ENCODE measurements around the gene TTC36.
"Not testable (repeated sequence)": the region's sequence is repeated elsewhere in the genome, so short reads cannot be mapped to it uniquely, and the experiment has no call there.

Gene TTC36

DNA sequence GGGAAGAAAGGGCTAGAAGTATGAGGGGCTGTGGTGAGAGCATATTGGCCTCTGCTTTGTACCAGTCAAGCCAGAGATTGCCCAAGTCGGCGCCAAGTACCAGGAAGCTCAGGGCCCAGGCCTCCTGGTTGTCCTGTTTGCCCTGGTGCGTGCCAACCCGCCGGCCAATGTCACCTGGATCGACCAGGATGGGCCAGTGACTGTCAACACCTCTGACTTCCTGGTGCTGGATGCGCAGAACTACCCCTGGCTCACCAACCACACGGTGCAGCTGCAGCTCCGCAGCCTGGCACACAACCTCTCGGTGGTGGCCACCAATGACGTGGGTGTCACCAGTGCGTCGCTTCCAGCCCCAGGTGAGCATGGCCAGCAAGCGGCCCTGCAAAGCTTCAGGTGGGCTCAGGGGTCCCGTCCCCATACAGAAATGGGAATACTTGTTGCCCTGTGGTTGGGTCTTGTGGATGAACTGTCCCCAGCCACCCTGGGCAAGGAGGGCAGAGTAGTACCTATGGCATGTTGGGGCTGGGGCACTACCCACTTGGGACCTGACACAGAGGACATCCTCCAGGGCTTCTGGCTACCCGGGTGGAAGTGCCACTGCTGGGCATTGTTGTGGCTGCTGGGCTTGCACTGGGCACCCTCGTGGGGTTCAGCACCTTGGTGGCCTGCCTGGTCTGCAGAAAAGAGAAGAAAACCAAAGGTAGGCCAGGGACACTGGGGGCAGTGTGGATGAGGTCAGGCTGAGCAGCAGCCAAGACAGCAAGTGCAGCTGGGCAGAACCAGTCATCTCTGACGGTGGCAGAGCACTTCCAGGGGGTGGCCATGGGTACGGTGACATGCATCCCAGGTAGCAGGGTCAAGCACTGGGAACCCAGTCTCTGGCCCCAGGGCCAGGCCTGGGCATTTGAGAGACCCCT is 5.8 kb downstream of the TTC36 start:
- no peak for DNase-seq

DNA sequence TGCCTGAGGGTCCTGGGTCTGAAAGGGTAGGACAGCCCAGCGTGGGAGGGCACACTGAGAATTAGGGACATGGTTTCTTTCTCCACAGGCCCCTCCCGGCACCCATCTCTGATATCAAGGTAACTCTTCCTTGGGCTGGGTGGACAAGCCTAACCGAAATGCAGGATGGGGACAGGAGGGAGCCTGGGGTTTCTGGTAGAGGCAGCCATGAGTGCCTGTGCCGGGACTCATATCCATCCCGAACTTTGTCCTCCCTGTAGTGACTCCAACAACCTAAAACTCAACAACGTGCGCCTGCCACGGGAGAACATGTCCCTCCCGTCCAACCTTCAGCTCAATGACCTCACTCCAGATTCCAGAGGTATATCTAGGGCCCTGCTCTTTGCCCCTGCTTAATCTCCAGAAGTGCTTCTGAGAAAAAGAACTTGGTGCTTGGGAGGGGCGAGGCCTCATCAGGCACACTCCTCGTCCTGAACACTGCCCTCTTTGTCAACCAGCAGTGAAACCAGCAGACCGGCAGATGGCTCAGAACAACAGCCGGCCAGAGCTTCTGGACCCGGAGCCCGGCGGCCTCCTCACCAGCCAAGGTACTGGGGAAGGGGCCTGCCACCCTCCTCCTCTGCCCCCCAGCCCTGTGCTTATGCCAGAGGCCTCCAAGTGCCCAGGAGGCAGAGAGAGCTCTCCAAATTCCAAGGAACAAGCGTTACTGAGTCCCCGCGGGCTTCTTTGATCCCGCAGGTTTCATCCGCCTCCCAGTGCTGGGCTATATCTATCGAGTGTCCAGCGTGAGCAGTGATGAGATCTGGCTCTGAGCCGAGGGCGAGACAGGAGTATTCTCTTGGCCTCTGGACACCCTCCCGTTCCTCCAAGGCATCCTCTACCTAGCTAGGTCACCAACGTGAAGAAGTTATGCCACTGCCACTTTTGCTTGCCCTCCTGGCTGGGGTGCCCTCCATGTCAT is 6.8 kb downstream of the TTC36 start:
- no peak for DNase-seq

DNA sequence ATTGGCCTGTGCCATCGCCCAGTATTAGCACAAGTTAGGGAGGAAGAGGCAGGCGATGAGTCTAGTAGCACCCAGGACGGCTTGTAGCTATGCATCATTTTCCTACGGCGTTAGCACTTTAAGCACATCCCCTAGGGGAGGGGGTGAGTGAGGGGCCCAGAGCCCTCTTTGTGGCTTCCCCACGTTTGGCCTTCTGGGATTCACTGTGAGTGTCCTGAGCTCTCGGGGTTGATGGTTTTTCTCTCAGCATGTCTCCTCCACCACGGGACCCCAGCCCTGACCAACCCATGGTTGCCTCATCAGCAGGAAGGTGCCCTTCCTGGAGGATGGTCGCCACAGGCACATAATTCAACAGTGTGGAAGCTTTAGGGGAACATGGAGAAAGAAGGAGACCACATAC is 8.0 kb downstream of the TTC36 start:
- no peak for DNase-seq

DNA sequence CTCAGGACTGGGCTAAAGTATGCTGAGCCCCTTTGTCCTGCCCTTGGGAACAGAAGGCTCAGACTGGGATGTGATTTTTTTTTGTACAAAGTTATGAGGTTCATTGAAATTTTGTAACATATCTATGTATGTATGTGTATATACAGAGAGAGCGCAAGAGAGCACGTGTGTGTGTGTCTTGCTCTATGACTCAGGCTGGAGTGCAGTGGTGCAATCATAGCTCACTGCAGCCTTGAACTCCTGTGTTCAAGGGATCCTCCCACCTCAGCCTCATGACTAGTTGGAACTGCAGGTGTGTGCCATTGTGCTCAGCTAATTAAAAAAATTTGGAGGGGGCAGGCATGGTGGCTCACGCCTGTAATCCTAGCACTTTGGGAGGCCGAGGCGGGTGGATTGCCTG is 9.5 kb downstream of the TTC36 start:
- no peak for DNase-seq

DNA sequence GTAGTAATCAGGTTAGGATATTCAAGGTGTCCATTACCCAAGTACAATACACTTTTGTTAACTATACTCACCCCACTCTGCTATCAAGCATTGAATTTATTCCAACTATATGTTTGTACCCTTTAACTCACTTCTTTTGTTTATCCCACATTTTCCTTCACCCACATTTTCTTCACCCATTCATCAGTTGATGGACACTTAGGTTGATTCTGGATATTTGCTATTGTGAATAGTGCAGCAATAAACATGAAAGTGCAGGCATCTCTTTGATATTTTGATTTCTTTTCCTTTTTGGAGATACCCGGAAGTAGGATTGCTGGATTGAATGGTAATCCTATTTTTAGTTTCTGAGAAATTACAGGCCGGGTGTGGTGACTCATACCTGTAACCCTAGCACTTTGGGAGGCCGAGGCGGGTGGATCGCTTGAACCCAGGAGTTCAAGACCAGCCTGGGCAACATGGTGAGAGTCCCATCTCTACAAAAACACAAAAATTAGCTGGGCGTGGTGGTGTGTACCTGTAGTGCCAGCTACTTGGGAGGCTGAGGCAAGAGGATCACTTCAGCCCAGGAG is 10.2 kb downstream of the TTC36 start:
- no peak for DNase-seq

DNA sequence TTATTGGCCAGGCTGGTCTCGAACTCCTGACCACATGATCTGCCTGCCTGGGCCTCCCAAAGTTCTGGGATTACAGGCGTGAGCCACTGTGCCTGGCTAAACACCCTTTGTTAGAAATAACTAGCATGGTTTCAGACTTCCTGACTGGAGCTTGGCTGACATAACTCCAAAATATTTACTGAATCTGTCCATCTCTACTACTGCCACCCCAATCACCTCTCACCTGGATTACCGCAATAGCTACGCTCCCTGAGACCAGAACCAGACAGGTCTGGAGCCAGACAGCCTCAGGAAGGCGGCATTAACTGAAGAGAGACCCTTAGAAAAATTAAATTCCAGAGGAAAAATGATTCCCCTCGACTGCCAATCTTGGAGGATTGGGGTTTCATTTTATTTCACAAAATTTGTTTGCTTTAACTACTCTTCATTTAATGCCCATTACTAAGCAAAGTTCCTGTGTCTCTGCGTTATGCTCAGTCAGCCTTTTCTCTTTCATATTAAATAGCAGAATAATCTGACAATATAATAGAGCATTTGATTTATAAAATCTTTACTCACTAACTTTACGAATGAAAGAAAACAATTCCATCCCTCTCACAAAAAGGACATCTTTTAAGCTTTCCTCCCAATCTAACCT is 16.9 kb downstream of the TTC36 start:
- DNase-seq: no peak

DNA sequence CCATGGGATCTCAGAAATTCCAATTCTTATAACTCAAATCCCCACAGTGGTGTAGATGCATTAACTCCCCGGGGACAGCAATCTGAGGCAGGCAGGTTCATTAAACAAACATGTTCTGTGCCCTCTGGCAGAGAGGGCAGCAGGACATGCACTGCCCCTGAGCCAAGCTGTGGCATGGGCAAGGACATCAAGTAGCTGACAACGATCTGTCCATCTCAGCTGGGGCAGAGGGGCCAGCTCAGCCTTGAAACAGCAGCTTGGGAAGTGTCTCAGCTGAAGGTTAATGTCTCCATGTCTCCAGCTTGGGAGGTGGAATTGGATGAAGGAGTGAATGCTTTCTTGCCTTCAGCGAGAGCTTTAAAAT is 17.4 kb downstream of the TTC36 start:
- DNase-seq: no peak

DNA sequence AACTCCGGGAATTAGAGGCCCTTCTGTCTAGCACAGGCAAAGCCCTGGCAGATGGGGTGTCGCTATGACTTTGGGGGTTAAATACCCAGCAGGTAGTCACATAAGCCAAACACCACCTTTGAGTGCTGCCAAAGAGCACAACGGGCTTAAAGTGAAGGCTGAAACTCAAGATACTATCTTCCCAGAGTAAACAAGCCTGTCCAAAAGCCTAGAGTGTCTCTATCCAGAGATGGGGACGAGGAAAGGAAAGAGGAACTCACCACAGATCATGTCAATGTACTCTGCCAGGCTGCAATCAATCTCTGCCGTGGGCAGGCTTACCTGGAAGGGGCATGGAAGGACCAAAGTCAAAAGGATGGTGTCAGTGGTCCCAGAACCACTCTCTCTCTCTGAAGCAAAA is 18.3 kb downstream of the TTC36 start:
- DNase-seq: no peak

DNA sequence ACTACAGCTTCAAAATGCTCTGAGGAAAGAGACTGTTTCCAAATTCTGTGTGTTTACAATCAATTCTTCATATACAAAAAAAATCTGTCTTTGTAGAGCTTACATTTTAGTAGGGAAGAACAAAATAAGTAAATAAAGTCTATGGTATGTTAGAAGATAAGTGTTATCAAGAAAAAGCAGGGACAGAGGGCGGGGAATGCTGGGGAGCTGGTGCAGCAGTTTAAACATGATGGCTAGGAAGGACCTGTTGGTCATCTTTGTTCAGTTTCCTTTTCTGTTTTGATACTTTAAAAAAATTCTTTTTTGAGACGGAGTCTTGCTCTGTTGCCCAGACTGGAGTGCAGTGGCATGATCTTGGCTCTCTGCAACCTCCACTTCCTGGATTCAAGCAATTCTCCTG is 19.9 kb downstream of the TTC36 start:
- DNase-seq: no peak

DNA sequence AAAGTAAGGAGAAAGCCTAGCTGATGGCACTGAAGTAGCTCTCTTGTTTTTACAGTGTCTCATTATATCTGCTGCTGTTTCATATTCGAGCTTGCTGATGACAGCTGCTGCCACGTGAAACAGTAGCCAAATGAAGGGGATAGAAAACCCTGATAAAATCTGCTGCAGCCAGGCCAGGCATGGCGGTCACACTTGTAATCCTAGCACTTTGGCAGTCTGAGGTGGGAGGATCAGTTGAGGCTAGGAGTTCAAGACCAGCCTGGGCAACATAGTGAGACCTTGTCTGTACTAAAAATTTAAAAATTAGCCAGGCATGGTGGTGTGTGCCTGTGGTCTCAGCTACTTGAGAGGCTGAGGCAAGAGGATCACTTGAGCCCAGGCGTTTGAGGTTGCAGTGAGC is 25.1 kb downstream of the TTC36 start:
- no peak for DNase-seq

DNA sequence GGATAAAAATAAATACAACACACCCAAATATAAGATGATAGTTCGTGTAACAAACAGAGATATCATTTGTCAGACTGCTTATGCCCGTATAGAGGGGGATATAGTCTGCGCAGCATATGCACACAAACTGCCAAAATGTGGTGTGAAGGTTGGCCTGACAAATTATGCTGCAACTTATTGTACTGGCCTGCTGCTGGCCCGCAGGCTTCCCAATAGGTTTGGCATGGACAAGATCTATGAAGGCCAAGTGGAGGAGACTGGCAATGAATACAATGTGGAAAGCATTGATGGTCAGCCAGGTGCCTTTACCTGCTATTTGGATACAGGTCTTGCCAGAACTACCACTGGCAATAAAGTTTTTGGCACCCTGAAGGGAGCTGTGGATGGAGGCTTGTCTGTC is 33.5 kb downstream of the TTC36 start:
- DNase-seq: no peak

DNA sequence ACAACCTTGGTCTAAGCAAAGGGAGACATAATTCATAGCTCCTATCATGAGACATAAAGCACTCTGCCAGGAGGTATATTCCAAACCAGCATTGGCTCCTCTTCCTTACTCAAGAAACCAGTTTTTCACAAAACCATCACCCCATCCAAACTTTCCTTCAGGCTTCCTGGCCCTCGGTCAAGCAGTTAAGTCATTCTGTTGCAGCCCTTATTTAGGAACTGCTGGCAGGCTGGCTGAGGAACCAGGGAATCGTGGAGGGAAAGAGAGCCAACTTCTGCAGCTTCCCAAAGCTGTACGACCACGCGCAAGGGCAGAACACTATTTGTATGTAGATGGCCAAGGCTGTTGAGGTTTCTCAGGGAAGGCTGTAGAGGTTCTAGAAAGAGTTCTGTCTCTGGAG is 37.8 kb downstream of the TTC36 start:
- DNase-seq: no peak

DNA sequence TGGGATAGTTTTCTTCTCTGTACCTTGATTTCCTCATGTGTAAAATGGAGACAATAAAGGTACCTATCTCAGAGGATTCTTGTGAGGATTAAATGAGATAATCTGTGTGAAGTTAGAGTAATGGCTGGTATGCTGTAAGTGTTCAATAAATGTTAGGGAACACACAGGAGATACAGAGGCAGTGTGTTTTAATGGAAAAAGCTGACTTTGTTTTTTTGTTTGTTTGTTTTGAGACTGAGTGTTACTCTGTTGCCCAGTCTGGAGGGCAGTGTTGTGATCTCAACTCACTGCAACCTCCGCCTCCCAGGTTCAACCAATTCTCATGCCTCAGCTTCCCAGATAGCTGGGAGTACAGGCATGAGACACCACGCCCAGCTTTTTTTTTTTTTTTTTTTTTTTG is 42.4 kb downstream of the TTC36 start:
- no peak for DNase-seq

DNA sequence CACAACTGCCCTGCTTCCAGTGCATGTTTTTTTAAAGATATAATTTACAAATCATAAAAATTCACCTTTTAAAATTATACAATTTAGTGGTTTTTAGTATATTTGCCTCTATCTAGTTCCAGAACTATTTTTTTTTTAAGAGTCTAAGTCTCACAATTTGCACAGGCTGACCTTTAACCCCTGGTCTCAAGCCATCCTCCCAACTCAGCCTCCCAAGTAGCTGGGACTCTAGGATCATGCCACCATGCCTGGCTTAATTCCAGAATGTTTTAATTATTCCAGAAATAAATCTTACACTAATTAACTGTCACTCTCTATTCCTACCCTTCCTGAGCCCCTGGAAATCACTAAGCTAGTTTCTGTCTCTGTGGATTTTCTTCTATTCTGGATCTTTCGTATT is 43.5 kb downstream of the TTC36 start:
- no peak for DNase-seq

DNA sequence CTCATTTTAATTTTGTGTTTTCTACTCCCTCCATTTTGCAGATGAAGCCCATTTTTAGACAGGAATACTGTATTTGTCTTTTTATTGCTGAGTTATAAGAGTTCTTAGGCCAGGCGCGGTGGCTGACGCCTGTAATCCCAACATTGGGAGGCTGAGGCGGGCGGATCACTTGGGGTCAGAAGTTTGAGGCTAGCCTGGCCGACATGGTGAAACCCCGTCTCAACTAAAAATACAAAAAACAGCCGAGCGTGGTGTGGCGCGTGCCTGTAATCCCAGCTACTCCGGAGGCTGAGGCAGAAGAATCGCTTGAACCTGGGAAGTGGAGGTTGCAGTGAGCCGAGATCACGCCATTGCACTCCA is 44.4 kb downstream of the TTC36 start:
- peak; percentile 11 for DNase-seq

DNA sequence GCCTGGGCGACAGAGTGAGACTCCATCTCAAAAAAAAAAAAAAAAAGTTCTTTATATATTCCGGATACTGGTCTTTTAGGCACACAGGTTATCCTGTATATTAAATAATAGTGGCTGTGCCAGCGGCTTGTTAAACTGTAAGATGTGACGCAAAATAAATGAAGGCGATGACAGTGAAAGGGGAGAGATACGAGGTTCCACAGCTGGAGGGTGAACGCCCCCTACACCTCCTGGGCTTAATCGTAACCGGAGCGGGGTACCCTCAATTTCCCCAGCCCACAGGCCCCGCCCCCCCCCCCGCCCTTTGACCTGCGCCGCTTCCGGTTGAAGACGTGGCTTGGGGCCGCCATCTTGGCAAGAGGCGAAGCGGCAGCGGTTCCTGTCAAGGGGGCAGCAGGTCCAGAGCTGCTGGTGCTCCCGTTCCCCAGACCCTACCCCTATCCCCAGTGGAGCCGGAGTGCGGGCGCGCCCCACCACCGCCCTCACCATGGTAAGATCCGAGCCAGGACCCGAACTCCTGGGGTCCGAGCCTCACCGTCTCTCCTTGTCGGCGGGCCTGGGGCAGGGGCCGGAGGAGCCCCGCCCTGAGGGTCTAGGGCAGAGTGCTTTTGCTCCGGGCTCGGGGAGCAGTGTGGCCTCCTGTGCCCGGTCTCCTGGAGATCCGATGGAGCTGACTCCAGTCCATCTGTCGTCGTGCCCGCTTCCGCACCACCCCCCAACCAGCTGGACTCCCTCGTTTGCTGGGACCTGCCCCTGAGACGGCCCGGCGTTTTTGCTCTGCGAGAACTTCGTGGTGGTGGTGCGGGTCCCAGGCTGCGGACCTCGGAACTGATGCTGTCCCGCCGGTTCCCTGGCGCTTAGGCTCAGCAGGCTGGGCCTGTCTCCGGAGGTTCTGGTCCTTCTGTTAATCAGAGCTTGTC is 45.0 kb downstream of the TTC36 start, which contains the start of gene ARCN1:
Gene ARCN1 (plus strand): TSS at position 349 of the 920 bp plus-strand sequence. CDS start 139 bp downstream, at position 488.
- peak; percentile 81 for DNase-seq

DNA sequence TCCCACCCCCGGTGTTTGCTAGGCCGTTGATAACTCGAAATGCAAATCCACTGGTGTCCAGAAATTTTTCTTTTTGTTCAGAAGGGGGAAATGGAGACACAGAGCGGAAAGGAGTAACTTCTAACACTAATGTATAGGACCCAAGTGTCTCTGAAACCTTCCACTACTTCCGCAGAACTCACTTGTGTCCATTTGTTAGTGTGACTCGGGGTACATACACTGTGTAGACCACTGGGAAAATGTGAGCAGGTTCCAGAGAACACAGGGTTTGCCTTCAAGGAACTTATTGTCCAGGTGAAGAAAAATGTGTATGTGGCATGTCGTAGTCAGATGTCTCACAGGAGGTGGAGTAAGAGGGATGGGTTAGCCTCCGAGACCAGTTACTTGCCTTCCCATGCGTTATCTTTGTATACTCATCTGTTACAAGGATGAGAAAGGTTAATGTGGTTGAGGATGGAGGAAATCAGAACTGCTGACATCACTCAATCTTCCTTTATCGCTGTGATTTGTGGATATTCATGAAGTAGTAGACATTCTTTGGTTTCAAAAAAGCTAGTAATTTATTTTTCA is 45.8 kb downstream of the TTC36 start:
- DNase-seq: peak; percentile 10

DNA sequence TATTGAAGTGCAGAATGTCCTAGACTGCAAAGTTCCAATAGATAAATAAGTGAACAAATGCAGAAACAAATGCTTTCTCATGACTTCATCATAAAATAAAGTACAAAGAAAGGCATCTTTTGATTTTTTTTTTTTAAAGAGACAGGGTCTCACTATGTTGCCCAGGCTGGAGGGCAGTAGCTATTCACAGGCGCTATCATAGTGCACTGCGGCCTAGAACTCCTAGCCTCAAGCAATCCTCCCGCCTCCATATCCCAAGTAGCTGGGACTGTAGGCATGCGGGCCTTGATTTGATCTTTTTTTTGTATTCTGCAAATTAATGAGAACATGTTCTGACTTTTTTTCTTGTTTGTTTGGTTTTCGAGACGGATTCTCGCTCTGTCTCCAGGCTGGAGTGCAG is 47.4 kb downstream of the TTC36 start:
- DNase-seq: no peak

DNA sequence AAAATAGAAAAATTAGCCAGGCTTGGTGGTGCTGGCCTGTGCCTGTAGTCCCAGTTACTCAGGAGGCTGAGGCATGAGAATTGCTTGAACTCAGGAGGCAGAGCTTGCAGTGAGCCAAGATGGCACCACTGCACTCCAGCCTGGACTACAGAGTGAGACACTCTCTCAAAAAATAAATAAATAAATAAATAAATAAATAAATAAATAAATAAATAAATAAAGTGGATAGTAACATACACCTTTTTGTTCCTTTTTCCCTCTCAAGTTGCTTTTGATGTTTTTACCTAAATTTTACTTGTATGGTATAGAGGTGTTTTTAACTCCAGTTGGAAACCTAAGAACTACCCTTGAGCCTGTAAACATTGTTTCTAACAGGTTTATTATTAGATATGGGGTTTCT is 50.7 kb downstream of the TTC36 start:
- DNase-seq: not testable (repeated sequence)

Measured in inflammatory macrophage treated with lipopolysaccharide for 4 hours (primary cell).